ENCODE data around the gene ME3.

The ME3 gene

GRCh38 chr11:86517557-86517956 is 154.9 kb downstream of the ME3 start:
- Histone ChIP-seq H3K9ac (ENCODE audit: low read length) (no peak overlapping the region), H3K27me3 (ENCODE audit: control insufficient read depth, insufficient read depth, low read length) (no peaks in the 10 kb centered on the region), H3K4me1 (ENCODE audit: control insufficient read depth, low read depth, low read length) (peaks cover 3% of the 10 kb centered on the region), H3K9me3 (ENCODE audit: control insufficient read depth, low read depth, low read length) (no peaks in the 10 kb centered on the region), H3K27ac (ENCODE audit: low read length) (no peak overlapping the region), H3K4me3 (ENCODE audit: low read length) (no peak overlapping the region), H3K36me3 (ENCODE audit: control insufficient read depth, low read depth, low read length) (no peaks in the 10 kb centered on the region)

DNA sequence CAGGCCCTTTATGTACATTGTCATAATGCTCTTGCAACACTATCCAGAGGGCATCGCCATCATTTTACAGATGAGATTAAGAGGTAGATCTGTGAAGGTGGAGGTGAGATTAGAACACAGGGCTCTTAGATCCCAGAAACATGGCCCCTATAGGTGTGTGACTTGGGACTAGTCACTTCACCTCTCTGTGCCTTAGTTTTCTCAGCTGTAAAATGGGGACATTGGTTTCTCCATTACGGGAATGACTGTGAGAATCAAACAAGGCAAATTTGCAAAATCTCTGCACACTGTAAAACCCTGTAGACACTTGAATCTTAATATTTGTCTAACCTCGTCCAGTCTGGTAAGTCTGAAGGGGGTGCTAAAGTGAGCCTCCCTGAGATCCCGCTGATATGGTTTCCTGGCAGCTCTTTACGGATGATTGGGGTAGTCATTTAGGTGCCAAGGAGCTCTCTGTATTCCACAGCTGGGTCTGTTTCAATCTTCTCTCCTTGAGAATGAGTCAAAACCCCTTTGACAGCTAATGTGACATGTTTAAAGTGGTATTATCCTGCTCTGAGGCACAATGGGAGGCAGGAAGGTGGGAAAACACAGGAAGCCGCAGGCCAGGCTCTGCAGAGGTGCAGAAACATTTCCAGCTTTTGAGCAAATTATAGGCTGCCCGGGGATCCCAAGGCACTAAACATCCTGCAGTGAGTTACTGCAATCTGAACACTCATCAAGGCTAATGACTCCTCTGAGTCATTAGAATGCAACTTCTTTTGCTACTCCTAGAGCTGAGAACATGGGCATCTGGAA is 156.9 kb downstream of the ME3 start:
- no peak overlapping the region for H3K4me3 ChIP-seq (ENCODE audit: low read length)
- peaks cover 5% of the 10 kb centered on the region for H3K4me1 ChIP-seq (ENCODE audit: control insufficient read depth, low read depth, low read length)
- H3K9ac ChIP-seq (ENCODE audit: low read length): no peak overlapping the region
- H3K27me3 ChIP-seq (ENCODE audit: control insufficient read depth, insufficient read depth, low read length): no peaks in the 10 kb centered on the region
- no peaks in the 10 kb centered on the region for H3K36me3 ChIP-seq (ENCODE audit: control insufficient read depth, low read depth, low read length)
- H3K27ac ChIP-seq (ENCODE audit: low read length): no peak overlapping the region
- H3K9me3 ChIP-seq (ENCODE audit: control insufficient read depth, low read depth, low read length): no peaks in the 10 kb centered on the region

DNA sequence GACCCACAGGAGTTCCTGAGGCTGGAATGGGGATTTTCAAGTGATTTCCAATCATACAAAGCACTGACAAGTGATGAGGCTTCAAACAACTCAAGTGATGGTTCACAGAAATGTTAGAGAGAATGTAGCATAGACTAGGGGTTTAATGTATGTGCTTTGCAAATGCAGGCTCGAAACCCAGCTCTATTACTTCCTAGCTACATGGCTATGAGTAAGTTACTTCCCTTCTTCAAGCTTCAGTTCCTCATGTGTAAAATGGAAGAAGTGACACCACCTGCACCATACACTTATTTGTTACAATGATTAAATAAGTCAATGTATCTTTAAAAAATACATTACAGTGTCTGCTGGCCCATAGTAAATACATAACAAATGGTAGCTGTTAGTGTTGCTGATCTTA is 158.0 kb downstream of the ME3 start:
- H3K27me3 ChIP-seq (ENCODE audit: control insufficient read depth, insufficient read depth, low read length): no peaks in the 10 kb centered on the region
- no peaks in the 10 kb centered on the region for H3K36me3 ChIP-seq (ENCODE audit: control insufficient read depth, low read depth, low read length)
- no peak overlapping the region for H3K4me3 ChIP-seq (ENCODE audit: low read length)
- peaks cover 5% of the 10 kb centered on the region for H3K4me1 ChIP-seq (ENCODE audit: control insufficient read depth, low read depth, low read length)
- H3K27ac ChIP-seq (ENCODE audit: low read length): no peak overlapping the region
- no peaks in the 10 kb centered on the region for H3K9me3 ChIP-seq (ENCODE audit: control insufficient read depth, low read depth, low read length)
- H3K9ac ChIP-seq (ENCODE audit: low read length): no peak overlapping the region

DNA sequence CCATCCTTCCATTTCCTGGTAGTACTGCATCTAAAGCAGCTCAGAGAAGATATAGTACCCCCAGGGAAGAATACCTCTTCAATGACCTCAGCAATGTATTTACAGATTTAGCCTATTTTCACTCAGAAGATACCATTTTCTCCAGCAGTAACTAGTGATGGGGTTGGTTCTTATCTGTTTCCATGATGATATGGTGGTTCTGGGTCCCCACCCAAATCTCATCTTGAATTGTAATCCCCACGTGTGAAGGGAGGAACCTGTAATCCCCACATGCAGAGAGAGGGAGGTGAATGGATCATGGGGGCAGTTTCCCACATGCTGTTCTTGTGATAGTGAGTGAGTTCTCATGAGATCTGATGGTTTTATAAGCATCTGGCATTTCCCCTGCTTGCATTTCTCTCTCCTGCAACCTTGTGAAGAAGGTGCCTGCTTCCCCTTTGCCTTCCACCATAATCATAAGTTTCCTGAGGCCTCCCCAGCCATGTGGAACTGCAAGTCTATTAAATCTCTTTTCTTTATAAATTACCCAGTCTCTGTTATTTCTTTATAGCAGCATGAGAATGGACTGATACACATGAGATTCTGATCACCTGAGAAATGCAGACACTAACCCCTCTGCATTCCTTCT is 158.6 kb downstream of the ME3 start:
- H3K36me3 ChIP-seq (ENCODE audit: control insufficient read depth, low read depth, low read length): no peaks in the 10 kb centered on the region
- H3K27me3 ChIP-seq (ENCODE audit: control insufficient read depth, insufficient read depth, low read length): no peaks in the 10 kb centered on the region
- H3K4me1 ChIP-seq (ENCODE audit: control insufficient read depth, low read depth, low read length): peaks cover 5% of the 10 kb centered on the region
- H3K4me3 ChIP-seq (ENCODE audit: low read length): no peak overlapping the region
- H3K9me3 ChIP-seq (ENCODE audit: control insufficient read depth, low read depth, low read length): no peaks in the 10 kb centered on the region
- H3K9ac ChIP-seq (ENCODE audit: low read length): no peak overlapping the region
- no peak overlapping the region for H3K27ac ChIP-seq (ENCODE audit: low read length)

- Histone ChIP-seq H3K9me3 (ENCODE audit: control insufficient read depth, low read depth, low read length) (no peaks in the 10 kb centered on the region), H3K9ac (ENCODE audit: low read length) (no peak overlapping the region), H3K36me3 (ENCODE audit: control insufficient read depth, low read depth, low read length) (no peaks in the 10 kb centered on the region), H3K27me3 (ENCODE audit: control insufficient read depth, insufficient read depth, low read length) (no peaks in the 10 kb centered on the region), H3K4me1 (ENCODE audit: control insufficient read depth, low read depth, low read length) (peaks cover 5% of the 10 kb centered on the region), H3K4me3 (ENCODE audit: low read length) (no peak overlapping the region), H3K27ac (ENCODE audit: low read length) (no peak overlapping the region)
Observed at GRCh38 chr11:86513138-86513537, 159.3 kb downstream of the ME3 start.

GRCh38 chr11:86511086-86511551 is 161.3 kb downstream of the ME3 start:
- Histone ChIP-seq H3K36me3 (ENCODE audit: control insufficient read depth, low read depth, low read length) (no peaks in the 10 kb centered on the region), H3K4me1 (ENCODE audit: control insufficient read depth, low read depth, low read length) (peaks cover 5% of the 10 kb centered on the region), H3K4me3 (ENCODE audit: low read length) (no peak overlapping the region), H3K9ac (ENCODE audit: low read length) (no peak overlapping the region), H3K9me3 (ENCODE audit: control insufficient read depth, low read depth, low read length) (no peaks in the 10 kb centered on the region), H3K27ac (ENCODE audit: low read length) (no peak overlapping the region), H3K27me3 (ENCODE audit: control insufficient read depth, insufficient read depth, low read length) (no peaks in the 10 kb centered on the region)

DNA sequence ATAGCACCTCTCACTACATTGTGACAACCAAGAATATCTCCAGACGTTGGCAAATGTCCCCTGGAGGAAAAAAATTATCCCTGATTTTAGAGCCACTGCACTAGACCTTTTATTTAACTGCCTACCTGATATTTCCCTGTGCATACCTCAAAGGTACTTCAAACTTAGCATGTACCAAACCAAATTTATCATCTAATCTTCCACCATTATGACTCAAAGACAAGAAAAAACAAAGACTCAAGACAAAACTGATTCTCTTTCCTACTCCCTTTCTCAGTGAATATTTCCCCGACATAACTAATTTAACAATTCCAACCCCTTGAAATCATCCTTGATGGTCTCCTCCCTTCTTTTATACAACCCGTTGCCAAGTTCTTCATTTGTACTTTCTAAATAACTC is 161.7 kb downstream of the ME3 start:
- H3K4me3 ChIP-seq (ENCODE audit: low read length): no peak overlapping the region
- H3K9me3 ChIP-seq (ENCODE audit: control insufficient read depth, low read depth, low read length): no peaks in the 10 kb centered on the region
- H3K9ac ChIP-seq (ENCODE audit: low read length): no peak overlapping the region
- H3K36me3 ChIP-seq (ENCODE audit: control insufficient read depth, low read depth, low read length): no peaks in the 10 kb centered on the region
- no peaks in the 10 kb centered on the region for H3K27me3 ChIP-seq (ENCODE audit: control insufficient read depth, insufficient read depth, low read length)
- H3K27ac ChIP-seq (ENCODE audit: low read length): no peak overlapping the region
- H3K4me1 ChIP-seq (ENCODE audit: control insufficient read depth, low read depth, low read length): peaks cover 5% of the 10 kb centered on the region

GRCh38 chr11:86510097-86510496 is 162.3 kb downstream of the ME3 start:
- Histone ChIP-seq H3K9me3 (ENCODE audit: control insufficient read depth, low read depth, low read length) (no peaks in the 10 kb centered on the region), H3K4me1 (ENCODE audit: control insufficient read depth, low read depth, low read length) (peaks cover 5% of the 10 kb centered on the region), H3K36me3 (ENCODE audit: control insufficient read depth, low read depth, low read length) (no peaks in the 10 kb centered on the region), H3K27ac (ENCODE audit: low read length) (no peak overlapping the region), H3K27me3 (ENCODE audit: control insufficient read depth, insufficient read depth, low read length) (no peaks in the 10 kb centered on the region), H3K9ac (ENCODE audit: low read length) (no peak overlapping the region), H3K4me3 (ENCODE audit: low read length) (no peak overlapping the region)

GRCh38 chr11:86509588-86509974 is 162.8 kb downstream of the ME3 start:
- no peaks in the 10 kb centered on the region for H3K36me3 ChIP-seq (ENCODE audit: control insufficient read depth, low read depth, low read length)
- no peak overlapping the region for H3K9ac ChIP-seq (ENCODE audit: low read length)
- no peak overlapping the region for H3K27ac ChIP-seq (ENCODE audit: low read length)
- H3K27me3 ChIP-seq (ENCODE audit: control insufficient read depth, insufficient read depth, low read length): no peaks in the 10 kb centered on the region
- H3K4me1 ChIP-seq (ENCODE audit: control insufficient read depth, low read depth, low read length): peaks cover 5% of the 10 kb centered on the region
- no peaks in the 10 kb centered on the region for H3K9me3 ChIP-seq (ENCODE audit: control insufficient read depth, low read depth, low read length)
- no peak overlapping the region for H3K4me3 ChIP-seq (ENCODE audit: low read length)

DNA sequence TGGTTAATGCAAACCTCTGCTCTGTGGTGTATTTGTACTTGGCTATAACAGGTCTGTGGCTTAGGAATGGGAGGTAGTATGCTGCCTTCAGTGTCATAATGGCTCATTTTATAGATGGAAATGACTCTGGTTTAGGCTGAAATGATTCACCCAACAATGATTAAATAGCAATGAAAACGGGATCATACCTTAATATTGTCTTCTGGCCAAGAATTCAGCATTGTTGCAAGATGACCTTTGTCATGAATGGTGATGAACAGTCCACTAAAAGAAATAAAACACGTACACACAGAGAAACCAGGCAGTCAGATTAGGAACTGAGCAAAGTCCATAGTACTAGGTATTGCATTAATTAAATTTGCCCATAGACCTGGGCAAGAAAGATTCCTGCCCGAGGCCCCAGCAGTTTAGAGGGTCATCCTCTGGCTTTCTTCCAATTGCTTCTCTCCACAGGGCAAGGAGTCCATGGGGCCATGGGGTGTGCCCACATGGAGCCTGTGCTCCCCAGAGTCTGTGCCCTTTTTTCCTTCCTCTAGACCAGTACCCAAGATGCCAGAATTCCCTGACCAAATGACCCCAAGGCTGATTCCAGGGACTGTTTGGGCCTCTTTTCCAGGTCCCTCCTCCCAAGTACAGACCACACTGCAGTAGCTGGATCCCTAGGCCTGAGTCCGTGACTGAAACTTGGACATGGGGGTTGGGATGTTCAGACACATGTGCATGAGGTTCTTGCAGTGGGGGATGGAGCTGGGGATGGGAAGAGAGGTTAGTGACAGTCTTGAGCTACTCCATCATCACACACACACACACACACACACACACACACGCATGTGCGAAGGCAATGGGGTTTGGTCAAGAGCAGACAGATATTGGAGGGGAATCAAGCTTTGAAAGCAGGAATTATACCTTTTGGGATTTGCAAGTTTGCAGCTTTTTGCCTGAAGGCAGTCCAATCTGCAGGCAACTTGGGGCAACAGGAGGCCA is 163.5 kb downstream of the ME3 start:
- no peaks in the 10 kb centered on the region for H3K9me3 ChIP-seq (ENCODE audit: control insufficient read depth, low read depth, low read length)
- H3K9ac ChIP-seq (ENCODE audit: low read length): no peak overlapping the region
- no peak overlapping the region for H3K4me3 ChIP-seq (ENCODE audit: low read length)
- H3K36me3 ChIP-seq (ENCODE audit: control insufficient read depth, low read depth, low read length): no peaks in the 10 kb centered on the region
- peaks cover 5% of the 10 kb centered on the region for H3K4me1 ChIP-seq (ENCODE audit: control insufficient read depth, low read depth, low read length)
- no peak overlapping the region for H3K27ac ChIP-seq (ENCODE audit: low read length)
- no peaks in the 10 kb centered on the region for H3K27me3 ChIP-seq (ENCODE audit: control insufficient read depth, insufficient read depth, low read length)

DNA sequence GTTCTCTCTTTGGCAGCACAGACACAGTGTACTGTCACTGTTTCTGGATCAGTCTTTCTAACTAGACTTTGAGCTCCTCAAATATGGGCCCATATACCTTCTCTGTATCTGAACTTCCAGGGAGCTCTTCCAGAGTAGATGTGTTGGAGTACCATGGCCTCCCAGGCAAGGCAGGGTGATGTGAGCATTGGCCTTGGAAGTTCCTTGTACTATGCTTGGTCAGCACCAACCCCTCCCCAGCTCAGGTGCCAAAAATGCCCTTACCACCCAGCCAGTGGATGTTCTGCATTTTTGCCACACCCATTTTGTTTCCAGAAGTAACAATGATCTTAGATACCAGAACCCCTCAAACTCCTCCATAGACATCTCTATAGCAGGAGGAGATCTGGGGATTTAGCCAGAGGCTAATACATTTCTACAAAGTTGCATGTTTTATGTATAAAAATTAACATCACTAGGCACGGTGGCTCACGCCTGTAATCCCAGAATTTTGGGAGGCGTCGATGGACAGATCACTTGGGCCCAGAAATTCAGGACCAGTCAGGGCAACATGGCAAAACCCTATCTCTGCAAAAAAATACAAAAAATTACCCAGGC is 165.1 kb downstream of the ME3 start:
- Histone ChIP-seq H3K4me1 (ENCODE audit: control insufficient read depth, low read depth, low read length) (no peaks in the 10 kb centered on the region), H3K27ac (ENCODE audit: low read length) (no peak overlapping the region), H3K9me3 (ENCODE audit: control insufficient read depth, low read depth, low read length) (no peaks in the 10 kb centered on the region), H3K36me3 (ENCODE audit: control insufficient read depth, low read depth, low read length) (no peaks in the 10 kb centered on the region), H3K4me3 (ENCODE audit: low read length) (no peak overlapping the region), H3K27me3 (ENCODE audit: control insufficient read depth, insufficient read depth, low read length) (no peaks in the 10 kb centered on the region), H3K9ac (ENCODE audit: low read length) (no peak overlapping the region)

Data from iPS-18a (cell line).